ENCODE results near the gene PLEKHF1.

The PLEKHF1 gene

GRCh38 chr19:29641597-29641996 lies 23.7 kb upstream of the PLEKHF1 start:
- no peak for TF ChIP-seq FOXP2 (optimal IDR thresholded peaks at IDR 0.05; ENCODE audit: borderline replicate concordance, extremely low read depth, extremely low read length, insufficient read depth)
- no peak for TF ChIP-seq REST (IDR thresholded peaks at IDR 0.05; ENCODE audit: insufficient read depth in 1 of 2, low read depth in 2 of 2, low read length in 2 of 2)
- TF ChIP-seq TAF1 (IDR thresholded peaks at IDR 0.05; ENCODE audit: borderline replicate concordance, insufficient read depth, low read length) = no peak
- no peak for TF ChIP-seq POLR2AphosphoS5 (IDR thresholded peaks at IDR 0.05; ENCODE audit: low read depth, low read length)
- no peak for TF ChIP-seq SIN3A (IDR thresholded peaks at IDR 0.05; ENCODE audit: borderline replicate concordance, insufficient read depth, low read length)

DNA sequence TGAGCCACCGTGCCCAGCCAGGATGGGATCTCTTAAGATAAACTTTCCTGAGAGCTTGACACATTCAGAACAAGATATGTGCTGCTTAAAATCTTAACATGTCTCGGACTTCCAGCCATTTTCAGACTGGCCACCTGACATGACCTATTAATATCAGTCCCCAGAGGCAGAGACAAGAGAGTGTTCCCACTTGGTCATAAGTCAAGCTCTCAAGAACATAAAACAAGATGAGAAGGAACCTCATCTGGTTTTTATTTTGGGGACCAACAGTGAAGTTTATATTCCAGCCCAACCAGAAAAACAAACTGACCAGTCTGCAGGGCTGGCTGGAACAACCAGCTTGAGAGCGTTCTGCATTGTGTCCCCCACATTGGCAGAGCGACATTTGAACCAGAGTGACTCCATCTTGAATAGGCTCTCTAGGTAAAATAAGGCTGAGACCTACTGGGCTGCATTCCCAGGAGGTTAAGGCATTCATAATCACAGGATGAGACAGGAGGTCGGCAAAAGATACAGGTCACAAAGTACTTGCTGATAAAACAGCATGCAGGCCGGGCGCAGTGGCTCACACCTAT lies 21.8 kb upstream of the PLEKHF1 start:
- TF ChIP-seq REST (IDR thresholded peaks at IDR 0.05; ENCODE audit: insufficient read depth in 1 of 2, low read depth in 2 of 2, low read length in 2 of 2) (no peak), SIN3A (IDR thresholded peaks at IDR 0.05; ENCODE audit: borderline replicate concordance, insufficient read depth, low read length) (no peak), FOXP2 (optimal IDR thresholded peaks at IDR 0.05; ENCODE audit: borderline replicate concordance, extremely low read depth, extremely low read length, insufficient read depth) (no peak), POLR2AphosphoS5 (IDR thresholded peaks at IDR 0.05; ENCODE audit: low read depth, low read length) (no peak), TAF1 (IDR thresholded peaks at IDR 0.05; ENCODE audit: borderline replicate concordance, insufficient read depth, low read length) (no peak)

- TF ChIP-seq REST (IDR thresholded peaks at IDR 0.05; ENCODE audit: insufficient read depth in 1 of 2, low read depth in 2 of 2, low read length in 2 of 2) (no peak), TAF1 (IDR thresholded peaks at IDR 0.05; ENCODE audit: borderline replicate concordance, insufficient read depth, low read length) (no peak), FOXP2 (optimal IDR thresholded peaks at IDR 0.05; ENCODE audit: borderline replicate concordance, extremely low read depth, extremely low read length, insufficient read depth) (no peak), SIN3A (IDR thresholded peaks at IDR 0.05; ENCODE audit: borderline replicate concordance, insufficient read depth, low read length) (no peak), POLR2AphosphoS5 (IDR thresholded peaks at IDR 0.05; ENCODE audit: low read depth, low read length) (no peak)
Measured at GRCh38 chr19:29644210-29644609, 21.1 kb upstream of the PLEKHF1 start.

- no peak for TF ChIP-seq TAF1 (IDR thresholded peaks at IDR 0.05; ENCODE audit: borderline replicate concordance, insufficient read depth, low read length)
- TF ChIP-seq SIN3A (IDR thresholded peaks at IDR 0.05; ENCODE audit: borderline replicate concordance, insufficient read depth, low read length) = no peak
- TF ChIP-seq POLR2AphosphoS5 (IDR thresholded peaks at IDR 0.05; ENCODE audit: low read depth, low read length) = no peak
- TF ChIP-seq REST (IDR thresholded peaks at IDR 0.05; ENCODE audit: insufficient read depth in 1 of 2, low read depth in 2 of 2, low read length in 2 of 2) = no peak
- TF ChIP-seq FOXP2 (optimal IDR thresholded peaks at IDR 0.05; ENCODE audit: borderline replicate concordance, extremely low read depth, extremely low read length, insufficient read depth) = no peak
Measured at GRCh38 chr19:29645491-29645867, 19.8 kb upstream of the PLEKHF1 start.

GRCh38 chr19:29645911-29646310 lies 19.4 kb upstream of the PLEKHF1 start:
- TF ChIP-seq SIN3A (IDR thresholded peaks at IDR 0.05; ENCODE audit: borderline replicate concordance, insufficient read depth, low read length) = no peak
- TF ChIP-seq TAF1 (IDR thresholded peaks at IDR 0.05; ENCODE audit: borderline replicate concordance, insufficient read depth, low read length) = no peak
- TF ChIP-seq REST (IDR thresholded peaks at IDR 0.05; ENCODE audit: insufficient read depth in 1 of 2, low read depth in 2 of 2, low read length in 2 of 2) = no peak
- no peak for TF ChIP-seq FOXP2 (optimal IDR thresholded peaks at IDR 0.05; ENCODE audit: borderline replicate concordance, extremely low read depth, extremely low read length, insufficient read depth)
- TF ChIP-seq POLR2AphosphoS5 (IDR thresholded peaks at IDR 0.05; ENCODE audit: low read depth, low read length) = no peak
